Activated CD4-positive, alpha-beta T cell treated with anti-CD3 and anti-CD28 coated beads, Interleukin-10, Interleukin-2, amounts not matched to agents 100 ng/mL and 50 ng/mL, durations not matched to agents 16 hours and 8 hours (primary cell): ENCODE data around the gene NUDT19.
"Not testable (repeated sequence)": the region's sequence is repeated elsewhere in the genome, so short reads cannot be mapped to it uniquely, and the experiment has no call there.

Source experiments
- DNase-seq: peaks from one replicate; pipeline ENCODE4 v3.0.0-alpha.2; 2020

NUDT19 gene

DNA sequence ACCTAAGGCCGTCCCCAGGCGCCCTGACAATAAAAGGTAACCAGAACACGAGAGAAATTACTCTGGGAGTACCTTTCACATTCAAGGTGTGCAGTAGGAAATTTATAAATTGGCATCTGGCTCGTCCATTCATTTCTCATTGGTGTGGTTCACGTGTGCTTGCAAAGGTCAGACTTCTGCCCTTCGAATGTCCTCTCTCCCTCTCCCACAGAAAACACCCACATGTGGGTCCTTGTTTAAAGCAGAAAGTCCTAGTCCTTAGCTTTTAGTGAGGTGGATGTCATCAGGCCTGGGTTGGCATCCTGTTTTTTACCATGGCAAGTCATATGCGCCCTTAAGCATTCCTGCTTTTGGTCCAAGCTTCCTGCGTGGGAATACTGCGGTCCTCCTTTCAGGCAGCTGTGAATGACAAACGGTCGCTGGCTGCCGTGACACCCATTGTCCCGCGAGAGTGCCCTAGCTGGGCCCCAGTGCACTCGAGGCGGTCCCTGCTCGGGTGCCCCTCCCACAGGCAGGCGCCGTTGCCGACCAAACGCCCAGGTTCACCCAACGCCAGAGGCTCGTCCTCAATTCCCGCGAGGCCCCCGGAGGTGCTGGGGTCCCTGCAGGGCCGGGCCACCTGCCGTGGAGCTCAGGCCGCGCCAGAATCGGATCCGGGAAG is at the start of gene NUDT19:
Gene NUDT19, plus strand, starts transcription at position 531 of the 661 bp plus-strand sequence. CDS start 140 bp downstream, outside the sequence.
- DNase-seq, result peak; percentile 94

DNA sequence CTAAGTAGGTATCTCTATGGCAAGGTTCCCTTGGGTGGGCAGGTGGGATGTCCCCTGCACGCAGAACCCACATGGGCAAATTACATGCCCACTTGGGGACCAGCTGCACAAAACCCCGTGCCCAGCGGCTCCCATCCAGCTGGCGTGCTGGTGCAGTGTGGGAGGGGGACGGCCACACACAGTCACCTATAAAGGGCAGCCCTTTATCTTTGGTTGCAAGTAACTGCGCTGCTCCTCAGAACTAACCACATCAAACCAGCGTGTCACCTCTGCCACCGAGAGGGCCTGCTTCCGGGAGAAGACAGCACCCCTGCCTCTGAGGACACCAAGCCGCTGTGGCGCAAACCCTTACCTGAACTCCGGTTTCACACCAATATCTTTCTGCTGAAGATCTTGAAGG is 48.9 kb upstream of the NUDT19 start:
- peak; percentile 59 for DNase-seq

DNA sequence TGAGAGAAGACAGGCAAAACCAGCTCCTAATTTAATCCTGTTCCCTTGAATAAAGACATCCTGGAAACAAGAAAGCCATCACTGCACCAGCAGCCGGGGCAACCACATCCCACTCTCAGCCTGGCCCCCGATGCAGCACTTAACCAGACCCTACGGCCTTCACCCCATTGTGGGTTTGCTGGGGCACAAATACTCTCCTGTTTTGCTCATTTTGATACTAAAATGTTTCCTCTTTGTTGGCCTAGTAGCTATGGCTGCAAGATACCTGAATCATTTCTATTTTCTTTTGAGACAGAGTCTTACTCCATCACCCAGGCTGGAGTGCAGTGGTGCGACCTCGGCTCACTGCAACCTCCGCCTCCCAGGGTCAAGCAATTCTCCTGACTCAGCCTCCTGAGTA is 45.1 kb upstream of the NUDT19 start:
- DNase-seq, result peak; percentile 68

DNA sequence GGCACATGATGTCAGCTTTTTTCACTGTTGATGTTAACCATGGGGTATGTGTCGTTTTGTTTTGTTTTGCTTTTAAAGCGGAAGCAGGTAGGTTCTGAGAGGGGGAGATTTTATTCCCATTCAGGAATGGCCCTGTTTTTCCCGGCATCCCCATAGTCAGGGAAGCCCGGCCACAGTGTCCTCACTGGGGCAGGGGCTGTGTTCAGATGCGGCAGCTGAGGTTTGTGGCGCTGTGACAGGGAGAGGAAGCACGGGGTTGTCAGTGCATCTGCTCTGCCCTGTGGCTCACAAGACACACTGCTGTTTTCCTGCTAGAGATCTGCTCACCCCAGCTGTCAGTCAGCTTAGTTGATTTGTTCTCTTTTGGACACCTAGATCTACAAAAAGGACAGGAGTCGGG is 44.3 kb upstream of the NUDT19 start:
- no peak for DNase-seq

DNA sequence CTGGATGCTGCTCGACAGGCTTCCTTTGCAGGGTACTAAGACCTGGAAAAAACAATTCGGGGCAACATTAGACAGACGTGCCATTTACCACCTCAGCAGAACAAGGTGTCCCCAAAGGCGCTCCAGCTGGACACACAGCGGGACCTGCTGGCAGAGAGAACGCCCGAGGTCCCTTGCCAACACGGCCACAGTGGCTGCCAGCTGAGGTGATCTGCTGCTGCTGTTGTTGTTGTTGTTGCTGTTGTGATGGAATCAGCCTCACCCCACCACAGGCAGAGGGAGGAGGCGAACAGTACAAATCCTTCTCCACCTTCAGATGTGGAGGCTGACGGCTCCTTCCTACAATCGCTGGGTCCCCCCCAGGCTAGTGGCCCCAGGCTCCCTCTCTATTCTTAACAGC is 41.9 kb upstream of the NUDT19 start:
- DNase-seq, result no peak

DNA sequence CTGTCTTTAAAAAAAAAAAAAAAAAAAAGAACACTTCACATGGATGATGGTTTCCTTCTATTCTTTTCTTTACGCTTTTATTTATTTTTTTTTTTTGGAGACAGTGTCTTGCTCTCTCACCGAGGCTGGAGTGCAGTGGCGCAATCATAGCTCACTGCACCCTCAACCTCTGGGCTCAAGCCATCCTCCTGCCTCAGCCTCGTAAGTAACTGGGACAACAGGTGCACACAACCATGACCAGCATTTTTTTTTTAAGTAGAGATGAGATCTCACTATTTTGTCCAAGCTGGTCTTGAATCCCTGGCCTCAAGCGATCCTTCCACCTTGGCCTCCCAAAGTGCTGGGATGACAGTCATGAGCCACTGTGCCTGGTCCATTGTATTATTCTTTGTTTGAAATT is 41.0 kb upstream of the NUDT19 start:
- DNase-seq, result no peak

DNA sequence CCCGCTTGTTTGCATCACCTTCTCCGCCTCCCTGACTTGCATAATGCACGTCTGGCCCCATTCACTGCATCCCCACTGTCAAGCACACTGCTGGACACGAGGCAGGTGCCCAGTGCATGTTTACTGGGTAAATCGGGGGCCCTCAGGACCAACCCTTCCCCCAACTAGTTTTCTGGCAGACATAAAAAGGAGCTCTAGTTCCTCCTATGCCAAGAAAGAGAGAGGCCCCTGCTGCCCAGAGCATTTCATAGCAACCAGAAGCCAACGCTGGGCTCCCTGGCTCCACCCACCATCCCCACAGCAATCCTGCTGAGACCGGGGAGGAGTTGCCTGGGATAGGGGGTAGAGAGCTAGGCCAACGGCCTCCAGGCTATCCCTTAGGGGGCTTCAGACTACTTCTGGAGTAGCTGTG is 39.9 kb upstream of the NUDT19 start:
- DNase-seq, result no peak

DNA sequence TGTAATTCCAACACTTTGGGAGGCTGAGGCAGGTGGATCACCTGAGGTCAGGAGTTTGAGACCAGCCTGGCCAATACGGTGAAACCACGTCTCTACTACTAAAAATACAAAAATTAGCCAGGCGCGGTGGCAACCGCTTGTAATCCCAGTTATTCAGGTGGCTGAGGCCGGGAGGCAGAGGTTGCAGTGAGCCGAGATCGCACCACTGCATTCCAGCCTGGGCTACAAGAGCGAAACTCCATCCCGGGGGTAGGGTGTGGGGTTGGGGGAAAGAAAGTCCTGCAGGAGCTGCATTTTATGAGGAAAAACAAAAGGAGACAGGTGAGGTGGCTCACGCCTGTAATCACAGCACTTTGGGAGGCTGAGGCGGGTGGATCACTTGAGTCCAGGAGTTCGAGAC is 39.3 kb upstream of the NUDT19 start:
- DNase-seq, result not testable (repeated sequence)

DNA sequence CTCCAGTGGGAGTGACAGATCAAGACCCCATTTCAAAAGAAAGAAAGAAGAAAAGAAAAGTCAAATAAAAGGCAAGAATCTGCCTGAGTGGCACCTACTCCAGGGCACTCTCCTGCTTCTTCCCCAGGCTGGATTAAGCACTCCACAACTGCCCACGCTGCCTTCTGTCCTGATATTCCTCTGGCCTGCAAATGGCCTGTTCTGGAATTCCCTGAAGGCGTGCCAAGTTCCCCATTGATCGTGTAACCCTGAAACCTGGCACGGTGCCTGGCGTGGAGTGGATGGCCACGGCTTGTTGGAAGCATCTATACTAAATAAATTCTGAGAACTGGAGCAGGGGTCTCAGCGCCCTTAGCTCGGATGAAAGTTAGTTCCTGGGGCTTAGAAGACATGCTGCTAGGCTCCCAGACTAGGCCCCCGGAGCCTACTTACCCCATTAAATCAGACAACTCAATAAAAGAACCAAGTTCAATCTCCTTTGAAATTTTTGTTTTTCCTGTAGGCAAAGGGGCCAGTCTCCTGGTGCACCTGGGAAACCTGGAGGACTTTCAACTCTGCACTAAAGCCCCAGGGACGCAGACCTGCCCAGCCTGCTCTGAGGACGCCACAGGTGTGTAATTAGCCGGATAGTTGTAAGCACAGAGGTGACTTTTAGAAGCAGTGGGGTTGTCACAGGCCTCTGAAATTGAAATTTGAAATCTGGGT is 38.6 kb upstream of the NUDT19 start:
- no peak for DNase-seq

DNA sequence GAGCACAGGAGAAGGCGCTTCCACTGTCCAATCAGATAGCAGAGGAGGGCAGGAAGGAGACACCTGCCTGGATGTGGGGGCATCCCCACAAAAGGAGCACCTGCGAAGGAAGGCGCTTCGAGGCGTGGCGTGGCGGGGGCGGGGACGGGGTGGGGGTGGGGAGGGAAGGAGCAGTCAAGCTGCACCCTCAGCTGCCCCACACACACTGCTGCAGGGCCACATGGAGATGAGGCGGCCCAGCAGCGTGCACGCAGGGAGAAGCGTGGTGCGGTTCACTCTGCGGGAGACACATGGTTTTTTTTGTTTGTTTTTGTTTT is 38.1 kb upstream of the NUDT19 start:
- no peak for DNase-seq

DNA sequence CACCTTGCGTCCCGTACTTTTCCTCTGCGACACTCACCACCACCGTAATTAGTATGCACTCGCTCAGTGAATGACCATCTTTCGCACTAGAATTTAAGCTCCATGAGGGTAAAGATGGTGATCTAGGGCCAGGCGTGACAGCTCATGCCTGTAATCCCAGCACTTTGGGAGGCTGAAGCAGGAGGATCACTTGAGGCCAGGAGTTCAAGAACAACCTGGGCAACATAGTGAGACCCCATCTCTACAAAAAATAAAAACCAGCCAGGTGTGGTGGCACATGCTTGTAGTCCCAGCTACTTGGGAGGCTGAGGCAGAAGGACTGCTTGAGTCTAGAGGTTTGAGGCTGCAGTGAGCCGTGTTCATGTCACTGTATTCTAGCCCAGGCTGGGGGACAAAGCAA is 35.2 kb upstream of the NUDT19 start:
- DNase-seq, result not testable (repeated sequence)

DNA sequence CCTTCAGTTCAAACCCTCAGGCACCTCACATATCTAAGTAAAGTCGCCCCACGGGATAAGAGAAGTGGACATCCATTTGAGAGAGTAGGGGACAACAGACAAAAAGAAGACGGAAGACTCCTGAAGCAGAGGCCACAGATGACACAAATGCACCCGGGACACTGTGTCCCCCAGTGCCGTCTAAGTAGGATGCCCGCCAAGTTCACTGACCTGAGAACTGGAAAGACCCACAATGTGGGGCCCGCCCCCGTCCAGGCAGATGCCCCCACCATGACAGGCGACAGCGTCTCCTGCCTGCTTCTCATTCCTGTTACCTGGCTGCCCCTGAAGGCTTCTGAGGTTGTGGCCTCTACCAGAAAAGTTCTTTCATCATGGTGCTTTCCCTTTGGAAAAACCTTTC is 33.5 kb upstream of the NUDT19 start:
- DNase-seq, result no peak

DNA sequence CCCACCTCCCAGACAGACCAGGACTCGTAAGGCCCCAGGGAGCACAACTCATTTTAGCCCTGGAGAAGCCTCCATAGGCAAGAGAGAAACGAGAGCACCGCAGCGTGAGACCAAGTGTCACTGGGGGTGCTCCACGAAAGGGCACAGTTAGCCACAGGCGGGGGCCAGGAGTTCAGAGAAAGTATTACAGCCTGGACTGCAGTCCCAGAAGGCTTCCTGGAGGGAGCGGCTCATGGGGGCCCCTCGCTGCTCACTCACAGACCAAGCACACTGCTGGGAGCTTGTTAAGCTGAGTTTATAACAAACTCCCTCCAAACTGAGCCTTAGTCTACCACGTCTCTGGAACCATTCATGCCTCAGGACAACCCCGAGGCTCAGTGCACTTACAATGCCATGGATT is 33.1 kb upstream of the NUDT19 start:
- no peak for DNase-seq

DNA sequence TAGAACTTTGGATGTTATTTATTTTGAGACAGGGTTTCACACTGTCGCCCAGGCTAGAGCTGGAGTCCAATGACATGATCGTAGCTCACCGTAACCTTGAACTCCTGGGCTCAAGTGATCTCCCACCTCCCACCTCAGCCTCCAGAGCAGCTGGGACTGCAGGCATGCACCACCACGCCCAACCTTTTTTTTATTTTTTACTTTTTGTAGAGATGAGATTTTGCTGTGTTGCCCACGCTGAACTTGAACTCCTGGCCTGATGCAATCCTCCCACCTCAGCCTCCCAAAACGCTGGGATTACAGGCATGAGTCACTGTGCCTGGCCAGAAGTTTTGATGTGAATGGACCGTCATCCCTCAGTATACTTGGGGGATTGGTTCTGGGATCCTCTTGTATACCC is 30.3 kb upstream of the NUDT19 start:
- DNase-seq, result no peak

DNA sequence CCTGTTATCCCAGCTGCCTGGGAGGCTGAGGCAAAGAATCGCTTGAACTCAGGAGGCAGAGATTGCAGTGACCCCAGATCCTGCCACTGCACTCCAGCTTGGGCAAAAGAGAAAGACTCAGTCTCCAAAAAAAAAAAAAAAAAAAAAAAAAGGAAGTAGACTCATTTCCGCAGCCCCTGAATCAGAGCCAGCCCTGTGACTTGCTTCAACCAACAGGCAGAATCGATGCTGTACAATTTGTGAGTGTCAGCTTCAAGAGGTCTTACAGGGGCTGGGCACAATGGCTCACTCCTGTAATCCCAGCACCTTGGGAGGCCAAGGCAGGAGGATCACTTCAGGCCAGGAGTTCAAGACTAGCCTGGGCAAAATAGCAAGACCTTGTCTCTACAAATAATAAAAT is 29.4 kb upstream of the NUDT19 start:
- peak; percentile 18 for DNase-seq

DNA sequence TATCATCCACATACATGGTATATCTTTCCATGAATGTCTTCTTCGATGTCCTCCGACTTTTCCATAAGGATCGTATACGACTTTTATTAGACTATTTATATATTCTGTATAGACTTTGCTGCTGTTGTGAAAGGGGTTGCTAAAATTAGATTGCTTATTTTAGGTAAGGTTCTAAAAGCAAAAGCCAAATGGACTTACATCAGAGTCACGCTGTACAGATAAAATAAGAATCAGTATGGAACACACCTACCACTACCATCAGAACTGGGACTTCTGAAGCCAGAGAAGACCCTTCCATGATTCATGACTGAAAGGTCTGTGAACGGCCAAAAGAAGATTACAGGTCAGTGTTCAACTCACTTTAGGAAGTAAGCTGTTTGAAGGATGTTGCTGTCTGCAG is 25.5 kb upstream of the NUDT19 start:
- DNase-seq, result no peak

DNA sequence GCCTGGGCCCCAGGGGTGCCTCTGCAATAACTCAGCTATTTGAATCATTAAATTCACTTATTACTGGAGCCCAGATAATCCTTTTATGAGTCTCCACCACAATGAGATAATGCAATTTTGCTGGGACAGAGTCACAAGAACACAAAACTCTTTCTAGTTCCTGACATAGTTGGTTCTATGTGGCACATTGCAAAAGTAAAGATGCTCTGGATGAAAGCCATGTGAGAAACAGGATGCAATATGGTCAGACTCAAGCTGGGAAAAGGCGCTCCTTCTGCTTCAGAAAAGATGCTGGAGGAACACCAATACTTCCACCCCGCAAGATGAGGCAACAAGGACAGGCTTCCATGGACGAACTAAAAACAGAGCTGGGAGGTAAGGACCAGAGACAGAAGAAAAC is 22.3 kb upstream of the NUDT19 start:
- DNase-seq, result no peak

DNA sequence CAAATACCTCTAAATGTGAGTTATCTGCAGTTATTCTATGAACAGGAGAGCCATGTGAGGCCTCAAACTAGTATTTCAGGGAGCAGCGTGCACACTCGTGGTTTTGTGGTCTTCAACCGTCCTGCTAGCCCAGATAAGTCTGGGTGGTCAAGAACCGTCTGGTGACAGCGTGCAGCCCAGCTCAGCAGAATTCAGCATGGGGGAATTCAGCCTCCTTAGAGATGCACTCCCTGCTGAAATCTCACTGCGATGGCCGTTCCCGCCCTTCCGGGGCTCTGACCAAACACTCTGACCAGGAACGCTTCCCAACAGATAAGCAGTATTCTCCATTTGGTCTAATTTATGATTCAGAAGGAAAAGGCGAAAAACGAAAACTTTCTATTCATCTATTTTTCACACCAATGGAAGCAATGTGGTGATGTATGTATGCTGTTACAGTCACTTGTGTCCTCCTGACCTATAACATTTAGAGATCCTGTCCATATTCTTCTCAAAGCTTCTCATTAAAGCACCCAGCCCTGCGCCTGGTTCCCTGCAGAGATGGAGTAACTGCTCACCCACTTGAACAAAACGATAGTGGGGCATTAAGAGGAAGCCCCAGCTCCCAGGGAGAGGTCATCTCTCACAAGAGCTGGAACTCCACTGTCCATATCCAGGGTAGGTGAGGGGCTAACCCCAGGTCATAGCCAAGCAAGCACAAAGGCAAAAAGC is 19.6 kb upstream of the NUDT19 start:
- no peak for DNase-seq

DNA sequence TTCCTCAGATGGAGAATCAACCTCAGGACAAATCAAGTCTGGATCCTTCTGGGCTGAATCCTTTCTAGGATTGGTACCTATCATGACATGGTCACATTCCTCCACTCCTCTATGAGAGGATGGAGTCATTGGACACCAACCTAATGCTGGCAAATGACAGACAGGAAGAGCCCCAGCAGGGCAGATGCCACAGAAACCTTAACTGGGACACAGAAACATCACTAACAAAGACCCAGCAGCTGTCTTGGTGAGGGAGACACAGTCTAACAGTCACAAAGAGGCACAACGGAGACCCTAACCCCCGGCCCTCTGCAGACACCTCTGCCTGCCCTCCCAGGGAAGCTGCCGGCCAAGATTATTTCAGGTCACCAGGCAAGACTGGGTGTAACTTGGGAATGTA is 18.8 kb upstream of the NUDT19 start:
- DNase-seq, result no peak

DNA sequence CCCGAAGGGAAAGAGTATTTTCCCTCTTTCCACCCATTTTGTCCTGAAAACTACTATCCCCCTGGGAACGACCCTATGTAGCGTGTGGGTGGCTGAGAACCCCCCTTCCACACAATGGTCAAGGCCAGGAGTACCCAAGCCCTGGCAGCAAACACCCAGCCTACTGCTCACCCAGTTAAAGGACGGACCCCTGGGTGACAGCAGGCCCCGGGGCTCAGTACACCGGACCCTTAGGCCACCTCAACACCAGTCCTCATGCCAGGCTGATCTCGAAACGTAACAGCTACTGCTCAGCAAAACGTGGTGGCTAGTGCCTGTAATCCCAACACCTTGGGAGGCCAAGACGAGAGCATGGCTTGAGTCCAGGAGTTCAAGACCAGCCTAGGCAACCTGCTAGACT is 18.0 kb upstream of the NUDT19 start:
- DNase-seq, result no peak

DNA sequence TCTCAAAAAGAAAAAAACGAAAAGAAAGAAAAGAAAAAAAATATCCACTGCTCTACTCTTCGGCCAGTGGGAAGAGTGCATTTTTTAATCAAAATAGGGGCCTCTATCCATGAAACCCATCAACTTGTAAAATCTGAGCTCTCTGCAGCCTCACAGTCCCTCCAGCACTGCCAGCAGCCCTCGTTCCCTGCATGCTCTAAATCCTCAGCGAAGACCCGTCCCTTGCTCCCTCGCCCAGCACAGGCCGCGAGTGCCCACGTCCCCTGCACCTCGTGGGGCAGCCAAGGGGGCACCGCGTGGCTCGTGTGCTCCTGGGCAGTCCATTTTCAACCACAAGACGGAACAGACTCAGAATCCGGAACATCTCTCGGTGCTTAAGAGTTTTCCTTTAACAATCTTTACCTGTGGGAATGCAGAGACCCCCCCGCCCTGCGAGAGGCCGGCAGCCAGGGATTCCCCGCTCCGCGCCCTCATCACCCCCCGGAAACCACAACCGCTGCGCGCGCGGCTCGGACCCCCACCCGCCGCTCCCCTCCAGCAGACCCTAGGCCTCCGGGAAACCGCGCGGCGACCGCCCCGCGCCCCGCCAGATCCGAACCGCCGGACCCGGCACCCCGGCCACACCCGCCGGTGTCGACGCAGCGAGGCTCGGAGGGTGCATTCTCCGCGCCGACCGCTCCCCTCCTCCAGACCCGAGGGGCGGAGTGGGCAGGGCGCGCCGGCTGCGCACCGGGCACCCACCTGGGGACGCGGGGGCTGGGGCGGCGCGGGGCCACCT is 17.3 kb upstream of the NUDT19 start:
- DNase-seq, result no peak

DNA sequence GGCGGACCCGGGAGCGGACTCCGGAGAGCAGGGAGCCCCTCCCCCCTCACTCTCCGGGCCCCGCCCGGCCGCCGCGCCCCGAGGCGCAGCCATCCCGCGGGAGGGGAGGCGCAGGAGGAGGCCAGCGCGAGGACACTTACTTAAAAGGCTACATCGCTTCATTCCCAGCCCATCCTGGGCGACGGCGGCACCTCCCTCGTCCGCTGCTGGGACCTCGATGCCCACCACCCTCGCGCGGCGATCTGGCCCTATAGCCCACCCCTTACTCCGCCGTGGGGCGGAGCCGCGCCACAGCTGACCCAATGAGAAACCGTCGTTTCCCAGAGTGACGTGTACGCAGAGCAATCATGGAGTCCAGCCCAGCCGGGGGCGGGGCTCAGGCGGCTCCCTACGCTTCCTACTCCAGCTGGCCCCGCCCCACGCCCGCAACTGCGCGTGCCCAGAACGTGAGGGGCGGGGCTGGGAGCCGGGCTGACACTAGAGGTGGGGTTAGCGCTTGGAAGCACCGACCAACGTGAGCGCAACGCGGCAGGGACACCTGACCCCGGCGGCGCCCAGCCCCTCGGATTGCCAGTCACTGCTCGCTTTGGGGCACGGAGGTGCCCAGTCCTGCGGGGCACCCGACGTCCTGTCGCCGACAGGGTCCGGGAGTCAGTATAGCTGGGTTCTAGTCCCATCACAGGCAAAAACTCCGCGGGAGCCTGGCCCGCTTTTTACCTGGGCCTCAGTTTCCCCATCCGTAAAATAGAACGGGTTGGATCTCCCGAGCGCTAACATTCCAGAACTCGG is 16.5 kb upstream of the NUDT19 start, which contains the start of gene ANKRD27:
Gene ANKRD27, minus strand, starts transcription at position 250 of the 789 bp plus-strand sequence. CDS start 16,165 bp downstream, outside the sequence.
- DNase-seq, result peak; percentile 99
